ENCODE data around the gene ZFAND2A.

- no peak for TF ChIP-seq CTCF (conservative IDR thresholded peaks at IDR 0.05 in 1 of 2, IDR thresholded peaks at IDR 0.05 in 1 of 2; ENCODE audit: extremely low read depth in 1 of 2, insufficient read depth in 1 of 2, low read depth in 1 of 2, low read length in 2 of 2)
- no peak for TF ChIP-seq EZH2 (IDR thresholded peaks at IDR 0.05; ENCODE audit: borderline replicate concordance, low read length)
Observed at GRCh38 chr7:1103789-1104515, 56.0 kb downstream of the ZFAND2A start.

Measured in mammary epithelial cell (primary cell).